Measurements from ENCODE around the gene LOXL1. TPM values are rescaled to one million over a fixed set of nuclear protein-coding genes. Genes with fewer than 3 reads are reported as not detected.
A peak's percentile ranks its signal among the peaks of the same experiment; 100 is the strongest.

The LOXL1 gene
- total RNA-seq, 5 donors from 2014 or later (not counting 1 experiment from before 2014, with no cell fraction given), result 1.4 to 4.8 (median 1.6) TPM

DNA sequence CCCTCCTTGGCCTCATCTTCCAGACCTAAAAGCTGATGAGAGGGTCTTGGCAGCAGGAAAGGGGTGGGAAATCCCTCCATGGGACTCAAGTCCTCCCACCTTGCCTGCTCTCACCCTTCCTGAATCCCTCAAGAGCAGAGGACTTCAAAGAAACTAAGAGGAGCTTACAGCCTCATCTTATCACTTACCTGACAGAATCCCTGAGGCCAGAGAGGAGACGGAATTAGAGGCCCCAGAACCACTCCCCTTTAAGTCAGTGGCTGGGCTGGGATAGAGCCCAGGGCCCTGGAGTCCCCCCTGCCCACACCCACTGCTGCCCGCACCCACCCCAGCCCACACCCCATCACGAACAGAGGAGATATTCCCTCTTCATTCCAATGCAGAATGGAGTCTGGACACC lies 15.2 kb downstream of the LOXL1 start:
- H3K27ac Mint-ChIP-seq, result peak overlapping the region; percentile 59 to 86
- peaks cover 2 to 25% of the 10 kb centered on the region in 2 experiments for H3K4me1 ChIP-seq (ENCODE audit: control insufficient read depth in 1 of 2, extremely low read depth in 1 of 2, insufficient read depth in 2 of 2, low read length in 2 of 2)
- no peaks in the 10 kb centered on the region for H3K27me3 ChIP-seq (replicated peaks in 1 of 2; ENCODE audit: control insufficient read depth in 2 of 2, extremely low read depth in 1 of 2, insufficient read depth in 2 of 2, low read length in 1 of 2)
- no peaks in the 10 kb centered on the region for H3K27me3 Mint-ChIP-seq
- no peak overlapping the region for H3K4me3 ChIP-seq (ENCODE audit: control insufficient read depth in 1 of 2, extremely low read depth in 1 of 2, low read length in 1 of 2)
- CTCF ChIA-PET, result no interaction called here
- peak overlapping the region in 1 of 3 donors; percentile 54 for H3K4me3 Mint-ChIP-seq
- no peaks in the 10 kb centered on the region for H3K9me3 Mint-ChIP-seq
- no peaks in the 10 kb centered on the region for H3K36me3 Mint-ChIP-seq
- DNase-seq (no peak), ATAC-seq (replicated peaks in 1 of 4) (peak in 1 of 4 experiments; percentile 5)
- no peaks in the 10 kb centered on the region for H3K9me3 ChIP-seq
- POLR2A ChIA-PET, result no interaction called here
- H3K36me3 ChIP-seq (ENCODE audit: control insufficient read depth in 2 of 2, extremely low read depth in 1 of 2, insufficient read depth in 1 of 2, low read length in 1 of 2), result no peaks in the 10 kb centered on the region
- no peak overlapping the region for H3K27ac ChIP-seq (ENCODE audit: low read length)
- H3K4me1 Mint-ChIP-seq, result peaks cover 27 to 35% (median 34%) of the 10 kb centered on the region in 3 donors
- WGBS (ENCODE audit: insufficient coverage), result 63% methylated on average over 1 of the region's 3 CpGs

- Mint-ChIP-seq H3K27me3 (no peaks in the 10 kb centered on the region), H3K4me1 (peaks cover 30 to 37% (median 34%) of the 10 kb centered on the region in 3 donors), H3K4me3 (peak overlapping the region in 1 of 3 donors; percentile 54), H3K9me3 (no peaks in the 10 kb centered on the region), H3K27ac (peak overlapping the region; percentile 65 to 86), H3K36me3 (no peaks in the 10 kb centered on the region)
- Histone ChIP-seq H3K27me3 (replicated peaks in 1 of 2; ENCODE audit: control insufficient read depth in 2 of 2, extremely low read depth in 1 of 2, insufficient read depth in 2 of 2, low read length in 1 of 2) (no peaks in the 10 kb centered on the region), H3K4me3 (ENCODE audit: control insufficient read depth in 1 of 2, extremely low read depth in 1 of 2, low read length in 1 of 2) (no peak overlapping the region), H3K36me3 (ENCODE audit: control insufficient read depth in 2 of 2, extremely low read depth in 1 of 2, insufficient read depth in 1 of 2, low read length in 1 of 2) (no peaks in the 10 kb centered on the region), H3K27ac (ENCODE audit: low read length) (no peak overlapping the region), H3K4me1 (ENCODE audit: control insufficient read depth in 1 of 2, extremely low read depth in 1 of 2, insufficient read depth in 2 of 2, low read length in 2 of 2) (peaks cover 2 to 26% of the 10 kb centered on the region in 2 experiments), H3K9me3 (no peaks in the 10 kb centered on the region)
- POLR2A ChIA-PET, result interaction anchor here in 1 of 2 donors (0.6 kb wide), 1 partner anchor 24 kb away, joined by 4 read pairs; no protein-coding TSS in a partner anchor
- 63% methylated on average over 10 of the region's 10 CpGs for WGBS (ENCODE audit: insufficient coverage)
- DNase-seq (peak in 5 of 35 experiments; percentile 24 to 53 (median 35)), ATAC-seq (replicated peaks in 1 of 4) (peak in 3 of 4 experiments; percentile 31 to 92 (median 79))
- CTCF ChIA-PET, result no interaction called here
These were observed 15.8 kb downstream of the LOXL1 start for GRCh38 chr15:73941871-73942635.

- H3K27me3 Mint-ChIP-seq, result no peaks in the 10 kb centered on the region
- no peaks in the 10 kb centered on the region for H3K27me3 ChIP-seq (replicated peaks in 1 of 2; ENCODE audit: control insufficient read depth in 2 of 2, extremely low read depth in 1 of 2, insufficient read depth in 2 of 2, low read length in 1 of 2)
- H3K9me3 Mint-ChIP-seq, result no peaks in the 10 kb centered on the region
- H3K4me3 Mint-ChIP-seq, result peak overlapping the region in 1 of 3 donors; percentile 54
- peak overlapping the region; percentile 65 to 86 for H3K27ac Mint-ChIP-seq
- peaks cover 30 to 37% (median 34%) of the 10 kb centered on the region in 3 donors for H3K4me1 Mint-ChIP-seq
- ChIA-PET CTCF (interaction anchor here in 1 of 2 donors (0.6 kb wide), 1 partner anchor 30 kb away, joined by 3 read pairs; no protein-coding TSS in a partner anchor), POLR2A (interaction anchor here in 1 of 2 donors (0.6 kb wide), 1 partner anchor 23 kb away, joined by 4 read pairs; no protein-coding TSS in a partner anchor)
- peaks cover 2 to 26% of the 10 kb centered on the region in 2 experiments for H3K4me1 ChIP-seq (ENCODE audit: control insufficient read depth in 1 of 2, extremely low read depth in 1 of 2, insufficient read depth in 2 of 2, low read length in 2 of 2)
- no peaks in the 10 kb centered on the region for H3K36me3 Mint-ChIP-seq
- WGBS (ENCODE audit: insufficient coverage), result 84% methylated on average over 4 of the region's 6 CpGs
- no peak for DNase-seq
- H3K9me3 ChIP-seq, result no peaks in the 10 kb centered on the region
- no peaks in the 10 kb centered on the region for H3K36me3 ChIP-seq (ENCODE audit: control insufficient read depth in 2 of 2, extremely low read depth in 1 of 2, insufficient read depth in 1 of 2, low read length in 1 of 2)
- H3K27ac ChIP-seq (ENCODE audit: low read length), result no peak overlapping the region
- no peak overlapping the region for H3K4me3 ChIP-seq (ENCODE audit: control insufficient read depth in 1 of 2, extremely low read depth in 1 of 2, low read length in 1 of 2)
- ATAC-seq (replicated peaks in 1 of 4), result no peak
These were observed 16.5 kb downstream of the LOXL1 start for GRCh38 chr15:73942751-73943270.

DNA sequence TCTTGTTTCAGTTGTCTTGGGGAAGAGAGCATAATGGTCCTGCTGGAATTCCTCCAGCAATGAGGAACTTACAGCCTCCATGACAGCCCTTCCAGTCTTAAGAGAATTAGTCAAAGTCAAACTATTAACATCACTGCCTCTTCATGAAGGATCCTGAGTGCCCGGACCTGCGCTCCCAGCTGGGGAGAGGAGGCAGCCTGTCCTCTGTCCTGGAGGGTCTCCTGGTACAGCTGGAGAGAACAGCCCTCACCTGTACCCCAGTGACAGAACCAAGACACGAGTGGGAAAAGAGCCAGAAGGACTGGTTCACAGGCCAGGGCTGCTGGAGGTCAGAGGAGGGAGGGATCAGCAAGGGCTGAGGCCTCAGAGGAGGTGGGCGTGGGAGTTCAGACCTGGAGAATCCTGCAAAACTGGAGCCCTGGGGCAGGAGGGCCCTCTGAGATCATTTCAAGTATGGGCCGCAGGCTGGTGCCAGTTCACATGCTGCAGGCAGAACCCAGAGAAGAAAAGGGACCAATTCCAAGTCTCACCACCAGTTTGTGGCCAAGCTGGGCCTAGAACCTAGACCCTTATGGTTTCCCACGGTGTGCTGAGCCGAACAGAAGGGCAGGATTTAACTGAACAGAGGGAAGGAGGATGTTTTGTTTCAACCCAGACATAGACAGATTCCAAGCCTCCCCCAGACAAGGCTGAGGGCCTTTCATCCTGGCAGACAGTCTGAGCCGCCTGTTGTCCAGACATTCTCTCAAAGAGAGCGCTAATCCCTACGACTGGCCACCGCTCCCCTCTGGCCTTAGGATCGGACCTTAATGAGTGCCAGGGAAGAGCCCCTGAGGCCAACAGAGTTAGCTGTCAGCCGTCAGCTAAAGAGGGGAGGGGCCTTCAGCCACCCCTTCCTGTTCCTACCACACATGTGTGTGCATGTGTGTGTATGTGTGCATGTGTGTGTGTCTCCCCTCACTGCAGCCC lies 18.2 kb downstream of the LOXL1 start:
- peaks cover 30 to 37% (median 34%) of the 10 kb centered on the region in 3 donors for H3K4me1 Mint-ChIP-seq
- WGBS (ENCODE audit: insufficient coverage), result 94% methylated on average over 10 of the region's 13 CpGs
- Histone ChIP-seq H3K4me1 (ENCODE audit: control insufficient read depth in 1 of 2, extremely low read depth in 1 of 2, insufficient read depth in 2 of 2, low read length in 2 of 2) (peaks cover 2 to 26% of the 10 kb centered on the region in 2 experiments), H3K27ac (ENCODE audit: low read length) (no peak overlapping the region), H3K27me3 (replicated peaks in 1 of 2; ENCODE audit: control insufficient read depth in 2 of 2, extremely low read depth in 1 of 2, insufficient read depth in 2 of 2, low read length in 1 of 2) (no peaks in the 10 kb centered on the region), H3K4me3 (ENCODE audit: control insufficient read depth in 1 of 2, extremely low read depth in 1 of 2, low read length in 1 of 2) (no peak overlapping the region), H3K9me3 (no peaks in the 10 kb centered on the region), H3K36me3 (ENCODE audit: control insufficient read depth in 2 of 2, extremely low read depth in 1 of 2, insufficient read depth in 1 of 2, low read length in 1 of 2) (no peaks in the 10 kb centered on the region)
- H3K4me3 Mint-ChIP-seq, result no peak overlapping the region
- POLR2A ChIA-PET, result no interaction called here
- no peaks in the 10 kb centered on the region for H3K27me3 Mint-ChIP-seq
- DNase-seq (no peak), ATAC-seq (replicated peaks in 1 of 4) (no peak)
- H3K9me3 Mint-ChIP-seq, result no peaks in the 10 kb centered on the region
- CTCF ChIA-PET, result no interaction called here
- peak overlapping the region in 1 of 2 donors; percentile 39 for H3K27ac Mint-ChIP-seq
- no peaks in the 10 kb centered on the region for H3K36me3 Mint-ChIP-seq

- ChIA-PET CTCF (no interaction called here), POLR2A (no interaction called here)
- Histone ChIP-seq H3K27ac (ENCODE audit: low read length) (no peak overlapping the region), H3K36me3 (ENCODE audit: control insufficient read depth in 2 of 2, extremely low read depth in 1 of 2, insufficient read depth in 1 of 2, low read length in 1 of 2) (no peaks in the 10 kb centered on the region), H3K9me3 (no peaks in the 10 kb centered on the region), H3K27me3 (replicated peaks in 1 of 2; ENCODE audit: control insufficient read depth in 2 of 2, extremely low read depth in 1 of 2, insufficient read depth in 2 of 2, low read length in 1 of 2) (no peaks in the 10 kb centered on the region), H3K4me3 (ENCODE audit: control insufficient read depth in 1 of 2, extremely low read depth in 1 of 2, low read length in 1 of 2) (no peak overlapping the region), H3K4me1 (ENCODE audit: control insufficient read depth in 1 of 2, extremely low read depth in 1 of 2, insufficient read depth in 2 of 2, low read length in 2 of 2) (peaks cover 2 to 26% of the 10 kb centered on the region in 2 experiments)
- Mint-ChIP-seq H3K27ac (peak overlapping the region in 1 of 2 donors; percentile 39), H3K36me3 (no peaks in the 10 kb centered on the region), H3K9me3 (no peaks in the 10 kb centered on the region), H3K27me3 (no peaks in the 10 kb centered on the region), H3K4me3 (no peak overlapping the region), H3K4me1 (peaks cover 30 to 32% (median 31%) of the 10 kb centered on the region in 3 donors)
- ATAC-seq (replicated peaks in 1 of 4) (no peak), DNase-seq (no peak)
- WGBS (ENCODE audit: insufficient coverage), result 97% methylated on average over 3 of the region's 4 CpGs
These were observed 18.9 kb downstream of the LOXL1 start for GRCh38 chr15:73945130-73945508.
